GM21619 (cell line): ENCODE measurements around the gene ZNF2.
"Not testable (repeated sequence)": the region's sequence is repeated elsewhere in the genome, so short reads cannot be mapped to it uniquely, and the experiment has no call there.

Source experiments
- ATAC-seq: cut with Tn5 transposase; IDR thresholded peaks from one replicate; pipeline ENCODE4 v1.9.1; 2021; ENCODE audit not compliant: unreplicated experiment

Gene ZNF2

GRCh38 chr2:95165371-95166064 is at the start of gene ZNF2:
TSS of gene ZNF2 (plus strand) at chr2:95165809. CDS start at chr2:95176227, 10,418 bp downstream.
- peak; percentile 88 for ATAC-seq

DNA sequence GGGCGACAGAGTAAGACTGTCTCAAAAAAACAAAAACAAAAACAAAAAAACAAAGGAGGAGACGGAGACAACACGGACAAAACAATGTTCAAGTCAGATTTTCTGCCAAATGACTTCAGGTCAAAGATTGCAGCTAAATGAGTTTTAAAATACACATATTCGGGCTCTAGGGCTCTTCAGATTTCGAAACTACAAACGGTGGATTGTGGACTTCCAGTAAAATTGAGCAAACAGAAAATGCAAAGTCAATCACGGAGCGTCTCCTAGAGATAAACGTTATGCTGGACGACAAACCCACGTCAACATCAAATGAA is 44.6 kb upstream of the ZNF2 start:
- ATAC-seq: no peak

- peak; percentile 92 for ATAC-seq
These were observed 44.0 kb upstream of the ZNF2 start, which contains the start of gene MRPS5 for GRCh38 chr2:95121407-95122196. TSS of gene MRPS5 (minus strand) at chr2:95121808. CDS start at chr2:95121791, 17 bp downstream.

DNA sequence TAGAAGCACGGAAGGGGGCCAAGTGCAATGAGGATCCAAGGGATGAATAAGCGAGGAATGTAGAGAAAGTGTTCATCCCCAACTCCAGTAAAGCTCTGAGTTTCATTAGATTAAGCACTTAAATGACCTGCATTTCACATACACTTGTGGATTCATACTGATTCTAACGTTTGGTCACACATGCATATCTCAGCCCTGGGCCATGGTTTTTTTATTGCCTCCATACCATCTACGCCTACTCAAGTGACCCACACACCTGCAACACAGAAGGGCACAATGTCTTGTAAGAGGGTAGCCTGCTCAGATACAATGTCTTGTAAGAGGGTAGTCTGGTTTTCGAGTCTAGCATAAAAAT is 43.4 kb upstream of the ZNF2 start:
- peak; percentile 7 for ATAC-seq

DNA sequence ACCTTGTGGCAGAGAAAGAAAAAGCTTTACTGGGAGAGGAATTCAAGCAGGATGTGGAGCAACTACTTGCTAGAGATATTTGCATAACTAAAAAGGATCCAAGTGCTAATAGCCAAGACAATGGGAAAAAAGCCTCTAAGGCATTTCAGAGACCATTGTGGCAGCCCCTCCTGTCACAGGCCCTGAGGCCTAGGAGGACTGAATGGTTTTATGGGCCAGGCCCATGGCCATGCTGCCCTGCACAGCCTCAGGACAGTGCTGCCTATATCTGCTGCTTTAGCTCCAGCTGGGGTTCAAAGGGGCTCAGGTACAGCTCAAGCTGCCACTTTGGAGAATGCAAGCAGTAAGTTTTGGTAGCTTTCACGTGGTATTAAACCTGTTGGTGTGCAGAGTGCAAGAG is 26.9 kb upstream of the ZNF2 start:
- no peak for ATAC-seq

- ATAC-seq: no peak
These were observed 21.8 kb upstream of the ZNF2 start for GRCh38 chr2:95143838-95144237.

DNA sequence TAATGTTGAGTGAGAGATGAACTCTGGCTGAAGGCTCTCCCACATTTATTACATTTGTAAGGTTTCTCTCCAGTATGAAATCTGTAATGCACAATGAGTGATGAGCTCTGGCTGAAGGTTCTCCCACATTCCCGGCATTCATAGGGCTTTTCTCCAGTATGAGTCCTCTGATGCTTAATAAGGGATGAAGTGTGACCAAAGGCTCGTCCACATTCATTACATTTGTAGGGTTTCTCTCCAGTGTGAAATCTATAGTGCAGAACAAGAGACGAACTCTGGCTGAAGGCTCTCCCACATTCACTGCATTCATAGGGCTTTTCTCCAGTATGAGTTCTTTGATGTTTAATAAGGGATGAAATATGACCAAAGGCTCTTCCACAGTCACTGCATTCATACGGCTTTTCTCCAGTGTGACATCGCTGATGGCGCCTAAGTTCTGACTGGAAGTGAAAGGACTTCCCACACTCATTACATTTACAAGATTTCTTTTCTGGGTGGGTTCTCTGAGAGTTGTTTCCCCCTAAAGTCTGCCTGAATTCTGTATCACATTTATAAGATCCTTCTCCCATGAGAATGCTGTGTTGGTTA is 16.1 kb upstream of the ZNF2 start:
- ATAC-seq: no peak

- ATAC-seq: no peak
These were observed 7.2 kb upstream of the ZNF2 start for GRCh38 chr2:95158441-95158840.

- ATAC-seq: peak; percentile 35
These were observed 6.6 kb upstream of the ZNF2 start for GRCh38 chr2:95158891-95159619.

DNA sequence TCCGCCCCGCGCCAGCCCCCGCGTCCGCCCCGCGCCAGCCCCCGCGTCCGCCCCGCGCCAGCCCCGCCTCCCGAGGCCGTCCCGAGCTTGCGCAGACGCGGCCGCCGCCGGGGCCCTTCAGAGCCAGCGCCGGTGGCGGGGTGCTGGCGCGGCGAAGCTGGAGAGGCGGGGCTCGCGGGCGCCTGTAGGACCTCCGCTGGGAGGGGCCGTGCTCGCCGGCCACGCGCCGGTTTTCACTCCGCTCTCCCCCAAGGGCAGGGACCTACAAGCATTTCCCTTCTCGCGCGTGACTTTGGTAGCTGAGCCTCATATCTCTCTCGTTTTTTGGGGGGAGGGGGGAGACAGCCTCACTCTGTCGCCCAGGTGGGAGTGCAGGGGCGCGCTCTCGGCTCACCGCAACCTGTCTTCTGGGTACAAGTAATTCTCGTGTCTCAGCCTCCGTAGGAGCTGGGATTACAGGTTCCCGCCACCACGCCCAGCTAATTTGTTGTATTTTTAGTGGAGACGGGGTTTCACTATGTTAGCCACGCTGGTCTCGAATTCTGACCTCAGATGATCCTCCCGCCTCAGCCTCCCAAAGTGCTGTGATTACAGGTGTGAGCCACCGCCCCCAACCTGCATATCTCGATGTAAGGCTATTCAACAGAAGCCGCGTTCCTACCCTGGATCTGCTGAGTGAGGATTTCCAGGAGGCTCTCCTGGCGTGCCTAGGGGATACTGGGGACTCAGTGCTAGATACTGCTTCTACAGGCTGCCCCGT is 5.7 kb upstream of the ZNF2 start, which contains the start of gene ZNF514:
TSS of gene ZNF514 (minus strand) at position 159 of the 760 bp plus-strand sequence. CDS start 6,595 bp downstream, outside the sequence.
- ATAC-seq: peak; percentile 86

GRCh38 chr2:95165030-95165370 is 609 bp upstream of the ZNF2 start:
- peak; percentile 7 for ATAC-seq

DNA sequence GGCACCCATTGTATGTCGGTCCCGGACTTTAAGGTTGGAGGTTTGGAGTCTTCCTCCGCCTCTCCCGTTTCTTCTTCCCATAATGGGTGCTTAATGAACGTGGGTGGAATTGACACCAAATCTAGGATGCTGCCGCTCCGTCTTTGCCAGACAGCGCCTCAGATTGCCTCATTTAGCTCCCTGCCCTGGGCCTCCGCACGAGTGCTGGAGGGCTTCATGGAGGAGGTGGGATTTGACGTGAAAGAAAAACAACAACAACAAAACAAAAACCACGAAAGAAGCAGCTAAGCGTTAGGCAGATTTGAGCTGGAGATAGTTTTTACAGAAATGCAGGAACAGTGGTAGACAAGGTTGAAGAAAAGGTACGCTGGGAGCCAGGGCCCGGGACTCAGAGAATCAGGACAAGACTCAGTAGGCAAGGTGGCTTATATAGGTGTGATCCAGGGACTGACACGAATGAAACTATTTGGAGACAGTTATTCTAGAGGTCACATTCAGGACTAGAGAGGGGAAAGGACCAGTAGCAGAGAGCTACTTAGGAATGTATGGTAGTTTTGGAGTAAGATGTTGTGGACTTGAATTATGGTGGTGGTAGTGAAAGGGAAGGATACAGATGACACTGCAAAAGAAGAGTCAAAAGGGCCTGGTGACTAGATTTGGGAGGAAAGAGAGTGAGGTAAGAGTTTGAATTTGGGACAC is 605 bp downstream of the ZNF2 start:
- no peak for ATAC-seq

GRCh38 chr2:95171902-95172301 is 6.3 kb downstream of the ZNF2 start:
- no peak for ATAC-seq

DNA sequence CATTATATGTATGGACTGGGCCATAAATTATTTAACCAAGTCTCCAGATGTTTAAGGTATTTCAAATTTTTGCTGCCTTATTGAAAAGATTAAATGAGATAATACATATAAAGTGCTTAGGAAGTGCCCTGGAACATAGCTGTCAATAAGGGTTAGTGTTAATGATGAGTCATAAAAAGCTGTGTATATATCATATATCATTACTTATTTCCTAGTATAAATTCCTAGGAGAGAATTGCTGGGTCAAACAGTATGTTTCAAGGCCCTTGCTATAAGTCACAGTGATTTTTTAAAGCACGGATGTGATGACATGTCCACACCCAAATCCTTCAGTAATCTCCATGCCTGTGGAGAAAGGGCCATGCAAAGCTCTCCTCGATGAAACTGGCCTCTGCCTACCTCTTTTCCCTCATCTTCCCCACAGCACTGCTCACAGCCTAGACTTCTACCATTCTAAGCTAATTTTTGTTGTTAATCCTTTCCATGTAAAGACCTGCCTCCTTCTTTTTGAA is 8.5 kb downstream of the ZNF2 start:
- no peak for ATAC-seq

DNA sequence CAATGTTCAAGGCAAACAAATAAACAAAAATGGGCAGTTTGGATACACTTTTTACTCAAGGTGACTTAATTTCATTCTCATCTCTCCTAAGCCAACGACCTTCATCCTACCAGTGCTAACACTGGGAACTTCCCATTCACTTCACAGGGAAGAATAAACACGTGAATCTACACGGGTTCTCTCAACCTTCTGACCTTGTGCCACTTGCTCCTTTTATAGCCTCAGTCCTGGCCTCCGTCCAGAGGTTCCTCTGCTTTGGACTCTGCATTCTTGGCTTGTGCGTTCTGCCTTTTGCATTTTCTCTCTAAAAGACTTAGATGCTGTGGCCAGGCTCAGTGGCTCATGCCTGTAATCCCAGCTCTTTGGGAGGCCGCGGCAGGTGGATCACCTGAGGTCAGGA is 13.8 kb downstream of the ZNF2 start:
- ATAC-seq: no peak

- no peak for ATAC-seq
These were observed 16.2 kb downstream of the ZNF2 start for GRCh38 chr2:95181774-95182173.

- no peak for ATAC-seq
These were observed 19.6 kb downstream of the ZNF2 start for GRCh38 chr2:95185197-95185596.

- no peak for ATAC-seq
These were observed 20.4 kb downstream of the ZNF2 start for GRCh38 chr2:95185973-95186372.

GRCh38 chr2:95192956-95193355 is 27.3 kb downstream of the ZNF2 start:
- not testable (repeated sequence) for ATAC-seq

DNA sequence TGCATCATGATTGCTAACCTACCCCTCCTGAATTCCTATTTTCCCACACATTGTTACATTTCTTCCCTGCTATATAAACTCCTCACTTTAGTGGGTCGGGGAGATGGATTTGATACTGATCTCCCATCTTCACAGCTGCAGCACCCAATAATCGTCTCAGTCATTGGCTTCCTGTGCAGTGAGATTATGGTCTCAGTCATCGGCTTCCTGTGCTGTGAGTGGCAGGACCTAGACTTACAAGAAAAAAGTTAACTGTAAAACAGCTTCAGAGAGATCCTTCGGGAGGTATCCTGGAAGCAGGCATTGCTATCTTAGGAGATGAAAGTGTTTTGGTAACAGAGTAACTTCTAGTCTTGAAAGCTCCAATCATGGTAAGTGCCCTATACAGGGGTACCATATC is 38.3 kb downstream of the ZNF2 start:
- no peak for ATAC-seq
